ENCODE results near the gene PELI2.
A peak's percentile ranks its signal among the peaks of the same experiment; 100 is the strongest.

The PELI2 gene

GRCh38 chr14:56137453-56137807, 19.2 kb downstream of the PELI2 start:
- DNase-seq (ENCODE audit: low read depth): no peak
- H3K4me3 ChIP-seq (ENCODE audit: control insufficient read depth, low read depth, low read length): no peak overlapping the region
- TF ChIP-seq, protein P1, sequence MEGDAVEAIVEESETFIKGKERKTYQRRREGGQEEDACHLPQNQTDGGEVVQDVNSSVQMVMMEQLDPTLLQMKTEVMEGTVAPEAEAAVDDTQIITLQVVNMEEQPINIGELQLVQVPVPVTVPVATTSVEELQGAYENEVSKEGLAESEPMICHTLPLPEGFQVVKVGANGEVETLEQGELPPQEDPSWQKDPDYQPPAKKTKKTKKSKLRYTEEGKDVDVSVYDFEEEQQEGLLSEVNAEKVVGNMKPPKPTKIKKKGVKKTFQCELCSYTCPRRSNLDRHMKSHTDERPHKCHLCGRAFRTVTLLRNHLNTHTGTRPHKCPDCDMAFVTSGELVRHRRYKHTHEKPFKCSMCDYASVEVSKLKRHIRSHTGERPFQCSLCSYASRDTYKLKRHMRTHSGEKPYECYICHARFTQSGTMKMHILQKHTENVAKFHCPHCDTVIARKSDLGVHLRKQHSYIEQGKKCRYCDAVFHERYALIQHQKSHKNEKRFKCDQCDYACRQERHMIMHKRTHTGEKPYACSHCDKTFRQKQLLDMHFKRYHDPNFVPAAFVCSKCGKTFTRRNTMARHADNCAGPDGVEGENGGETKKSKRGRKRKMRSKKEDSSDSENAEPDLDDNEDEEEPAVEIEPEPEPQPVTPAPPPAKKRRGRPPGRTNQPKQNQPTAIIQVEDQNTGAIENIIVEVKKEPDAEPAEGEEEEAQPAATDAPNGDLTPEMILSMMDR (conservative IDR thresholded peaks at IDR 0.05; ENCODE audit: control insufficient read depth, insufficient read depth, low read depth, low read length): no peak

GRCh38 chr14:56137849-56138248, 19.6 kb downstream of the PELI2 start:
- DNase-seq (ENCODE audit: low read depth): no peak
- TF ChIP-seq, protein P1 (conservative IDR thresholded peaks at IDR 0.05; ENCODE audit: control insufficient read depth, insufficient read depth, low read depth, low read length): no peak
- no peak overlapping the region for H3K4me3 ChIP-seq (ENCODE audit: control insufficient read depth, low read depth, low read length)

DNA sequence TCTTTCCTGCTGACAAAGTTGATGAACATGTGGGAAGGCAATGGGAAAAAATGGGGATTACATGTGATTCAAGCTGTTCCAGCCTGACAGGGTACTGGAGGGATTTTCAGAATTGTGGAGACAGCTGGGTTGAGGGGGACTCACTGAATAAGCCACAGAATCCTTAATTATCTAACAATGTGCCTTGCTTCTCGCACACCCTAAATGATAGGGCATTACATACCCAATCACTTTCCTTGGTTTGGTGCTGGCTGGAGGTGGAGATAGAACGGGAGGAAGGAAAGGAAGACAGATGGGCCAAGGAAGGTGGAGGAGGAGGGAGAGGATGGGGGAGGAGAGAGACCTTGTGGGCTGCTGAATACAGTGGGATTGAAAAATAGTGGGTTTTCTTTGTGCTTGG, 20.7 kb downstream of the PELI2 start:
- no peak for DNase-seq (ENCODE audit: low read depth)
- TF ChIP-seq, protein P1 (conservative IDR thresholded peaks at IDR 0.05; ENCODE audit: control insufficient read depth, insufficient read depth, low read depth, low read length): no peak

DNA sequence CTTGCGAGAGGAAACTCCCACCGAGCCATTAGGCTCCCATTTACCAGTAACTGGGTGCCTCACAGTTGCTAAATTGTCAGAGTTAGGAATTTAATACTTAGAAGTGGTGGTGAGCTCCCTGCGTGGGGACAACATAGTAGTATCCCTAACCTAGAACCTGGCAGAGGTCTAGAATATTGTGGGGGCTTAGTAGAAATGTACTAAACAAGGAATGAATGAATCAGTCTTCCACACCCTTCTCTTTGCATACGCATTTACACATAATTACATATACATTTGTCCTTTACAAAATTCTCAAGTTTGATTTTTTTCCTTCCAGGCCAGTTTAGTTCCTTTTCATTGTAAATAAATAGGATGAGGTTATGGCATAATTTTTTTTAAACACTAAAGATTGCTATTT, 24.1 kb downstream of the PELI2 start:
- H3K4me3 ChIP-seq (ENCODE audit: control insufficient read depth, low read depth, low read length): no peak overlapping the region
- DNase-seq (ENCODE audit: low read depth): no peak

More for the DNA sequence above, 20.7 kb downstream of the PELI2 start:
- no peak overlapping the region for H3K4me3 ChIP-seq (ENCODE audit: control insufficient read depth, low read depth, low read length)

GRCh38 chr14:56143025-56143424, 24.8 kb downstream of the PELI2 start:
- TF ChIP-seq, protein P1 (conservative IDR thresholded peaks at IDR 0.05; ENCODE audit: control insufficient read depth, insufficient read depth, low read depth, low read length): no peak
- H3K4me3 ChIP-seq (ENCODE audit: control insufficient read depth, low read depth, low read length): no peak overlapping the region

More for the DNA sequence above, 24.1 kb downstream of the PELI2 start:
- TF ChIP-seq, protein P1 (conservative IDR thresholded peaks at IDR 0.05; ENCODE audit: control insufficient read depth, insufficient read depth, low read depth, low read length): no peak

GRCh38 chr14:56144176-56144575, 26.0 kb downstream of the PELI2 start:
- DNase-seq (ENCODE audit: low read depth): no peak
- TF ChIP-seq, protein P1 (conservative IDR thresholded peaks at IDR 0.05; ENCODE audit: control insufficient read depth, insufficient read depth, low read depth, low read length): no peak
- no peak overlapping the region for H3K4me3 ChIP-seq (ENCODE audit: control insufficient read depth, low read depth, low read length)

More at GRCh38 chr14:56143025-56143424, 24.8 kb downstream of the PELI2 start:
- no peak for DNase-seq (ENCODE audit: low read depth)

- no peak overlapping the region for H3K4me3 ChIP-seq (ENCODE audit: control insufficient read depth, low read depth, low read length)
- TF ChIP-seq, protein P1 (conservative IDR thresholded peaks at IDR 0.05; ENCODE audit: control insufficient read depth, insufficient read depth, low read depth, low read length): no peak
- peak; percentile 48 for DNase-seq (ENCODE audit: low read depth)
Observed at GRCh38 chr14:56145181-56145769, 27.1 kb downstream of the PELI2 start.

Data from fibroblast of mammary gland (primary cell).